Fibroblast of skin of left biceps (primary cell): ENCODE results near the gene AIF1L.

Experiments
- DNase-seq, 2 experiments: peaks; one replicate each; pipeline ENCODE4 v3.0.0-alpha.2; 2013; ENCODE audit warnings: low read depth in 2 of 2

AIF1L gene

GRCh38 chr9:131165523-131165922, 69.2 kb downstream of the AIF1L start:
- DNase-seq = no peak

DNA sequence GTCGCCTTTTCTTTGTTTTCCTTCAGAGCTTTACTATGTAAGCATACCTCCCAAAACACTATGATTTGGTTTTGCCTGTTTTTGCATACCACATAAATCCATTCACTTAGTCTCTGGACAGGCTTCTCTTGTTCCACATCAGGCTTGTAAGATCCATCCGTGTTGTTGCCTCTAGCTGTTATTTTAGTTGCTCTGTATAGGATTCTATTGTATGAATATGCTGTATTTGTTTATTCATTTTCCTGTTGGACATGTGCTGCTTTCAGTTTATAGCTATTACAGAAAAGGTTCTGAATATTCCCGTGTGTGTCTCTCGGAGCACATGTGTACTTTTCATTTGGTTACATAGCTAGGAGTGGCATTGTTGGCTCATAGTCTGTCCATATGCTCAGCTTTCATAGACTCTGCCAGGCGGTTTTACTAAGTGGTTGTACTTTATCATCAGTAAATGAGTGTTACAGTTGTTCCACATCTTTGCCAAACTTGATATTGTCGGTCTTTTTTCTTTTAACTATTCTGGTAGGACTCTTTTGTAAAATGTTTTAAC, 70.9 kb downstream of the AIF1L start:
- DNase-seq = no peak

DNA sequence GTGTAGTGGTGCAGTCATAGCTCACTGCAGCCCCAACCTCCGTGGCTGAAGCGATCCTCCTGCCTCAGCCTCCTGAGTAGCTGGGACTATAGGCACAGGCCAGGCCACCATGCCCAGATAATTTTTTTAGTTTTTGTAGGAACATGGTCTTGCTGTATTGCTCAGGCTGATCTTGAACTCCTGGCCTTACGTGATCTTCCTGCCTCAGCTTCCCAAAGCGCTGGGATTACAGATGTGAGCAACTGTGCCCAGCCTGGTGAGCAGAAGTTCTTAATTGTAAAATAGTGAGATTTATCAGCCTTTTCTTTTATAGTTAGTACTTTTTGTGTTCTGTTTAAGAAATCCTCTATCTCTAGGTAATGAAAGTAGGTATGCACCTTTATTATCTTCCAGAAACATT, 71.6 kb downstream of the AIF1L start:
- DNase-seq = no peak

- DNase-seq = no peak
Measured at GRCh38 chr9:131169563-131170240, 73.4 kb downstream of the AIF1L start.
